SK-N-SH (cell line): ENCODE results near the gene CD160.
"Not testable (repeated sequence)": the region's sequence is repeated elsewhere in the genome, so short reads cannot be mapped to it uniquely, and the experiment has no call there.

Source experiments
- IRF3 ChIP-seq: fragments of 150-350 bp; IDR thresholded peaks from 2 replicates; pipeline ENCODE4 v1.6.1; 2016; ENCODE audit warnings: mild to moderate bottlenecking, low read depth, low read length
- POLR2AphosphoS5 ChIP-seq: IDR thresholded peaks from 2 replicates; pipeline ENCODE4 v1.6.1; 2012; ENCODE audit warnings: low read depth, low read length
- RAD21 ChIP-seq: IDR thresholded peaks from 2 replicates; pipeline ENCODE4 v1.6.1; 2012; ENCODE audit warnings: mild to moderate bottlenecking, low read length

DNA sequence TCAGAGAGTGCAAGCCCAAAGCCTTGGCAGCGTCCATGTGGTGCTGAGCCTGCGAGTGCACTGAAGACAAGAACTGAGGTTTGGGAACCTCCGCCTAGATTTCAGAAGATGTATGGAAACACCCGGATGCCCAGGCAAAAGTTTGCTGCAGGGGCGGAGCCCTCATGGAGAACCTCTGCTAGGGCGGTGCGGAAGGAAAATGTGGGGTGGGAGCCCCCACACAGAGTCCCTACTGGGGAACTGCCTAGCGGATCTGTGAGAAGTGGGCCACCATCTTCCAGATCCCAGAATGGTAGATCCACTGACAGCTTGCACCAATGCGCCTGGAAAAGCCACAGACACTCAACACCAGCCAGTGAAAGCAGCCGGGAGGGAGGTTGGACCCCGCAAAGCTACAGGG is 42.2 kb downstream of the CD160 start:
- not testable (repeated sequence) for TF ChIP-seq IRF3, POLR2AphosphoS5, RAD21
